OCI-LY1 (cell line): ENCODE data around the gene RASL11A.

ENCODE experiments used
- H2AFZ ChIP-seq: fragments of 200-600 bp; sonication (generic), shearing (Covaris generic); 2 replicates; pipeline ENCODE4 v1.6.0; 2014; ENCODE audit warnings: antibody characterized with exemption, mild to moderate bottlenecking, low read length
- H3F3A ChIP-seq: fragments of 200-600 bp; sonication (generic), shearing (Covaris generic); 2 replicates; pipeline ENCODE4 v1.6.0; 2014; ENCODE audit warnings: mild to moderate bottlenecking, antibody characterized with exemption, low read length, moderate library complexity; ENCODE audit not compliant: insufficient read depth
- H3K27ac ChIP-seq: fragments of 200-600 bp; sonication (generic); 2 replicates; pipeline ENCODE4 v1.5.1; 2014; ENCODE audit warnings: low read length, mixed run types, mild to moderate bottlenecking, low read depth; ENCODE audit not compliant: poor library complexity, severe bottlenecking
- H3K27me3 ChIP-seq: fragments of 200-600 bp; sonication (generic); 2 replicates; pipeline ENCODE4 v1.6.0; 2014; ENCODE audit warnings: antibody characterized with exemption, mild to moderate bottlenecking, low read length, moderate library complexity; ENCODE audit not compliant: insufficient read depth
- H3K36me3 ChIP-seq: fragments of 200-600 bp; sonication (generic); 2 replicates; pipeline ENCODE4 v1.6.1; 2014; ENCODE audit warnings: mild to moderate bottlenecking, antibody characterized with exemption, low read length, moderate library complexity, mixed read lengths; ENCODE audit not compliant: insufficient read depth
- H3K4me1 ChIP-seq: fragments of 200-600 bp; sonication (generic); 2 replicates; pipeline ENCODE4 v1.5.1; 2014; ENCODE audit warnings: mild to moderate bottlenecking, low read length, moderate library complexity; ENCODE audit not compliant: insufficient read depth, severe bottlenecking
- H3K4me2 ChIP-seq: fragments of 200-600 bp; sonication (generic), shearing (Covaris generic); 2 replicates; pipeline ENCODE4 v1.6.1; 2014; ENCODE audit warnings: low read length
- H3K4me3 ChIP-seq: fragments of 200-600 bp; sonication (generic); 2 replicates; pipeline ENCODE4 v1.5.1; 2014; ENCODE audit warnings: low read length, low read depth, mild to moderate bottlenecking, mixed read lengths; ENCODE audit not compliant: poor library complexity, severe bottlenecking
- H3K79me2 ChIP-seq: fragments of 200-600 bp; shearing (Covaris generic); 2 replicates; pipeline ENCODE4 v1.6.1; 2016; ENCODE audit warnings: mixed run types, low read length, mixed read lengths; ENCODE audit not compliant: insufficient read depth
- H3K9ac ChIP-seq: fragments of 200-600 bp; sonication (generic), shearing (Covaris generic); 2 replicates; pipeline ENCODE4 v1.6.1; 2014; ENCODE audit warnings: mild to moderate bottlenecking, low read length, mixed read lengths
- H3K9me2 ChIP-seq: fragments of 200-600 bp; sonication (generic), shearing (Covaris generic); 2 replicates; pipeline ENCODE4 v1.6.1; 2014; ENCODE audit warnings: low read depth, mild to moderate bottlenecking, low read length, mixed read lengths
- H3K9me3 ChIP-seq: fragments of 200-600 bp; shearing (Covaris generic); 2 replicates; pipeline ENCODE4 v1.6.1; 2014; ENCODE audit warnings: low read length, mixed read lengths
- H4K20me1 ChIP-seq: fragments of 200-600 bp; sonication (generic), shearing (Covaris generic); 2 replicates; pipeline ENCODE4 v1.6.0; 2016; ENCODE audit warnings: mild to moderate bottlenecking, low read length; ENCODE audit not compliant: insufficient read depth
- CTCF ChIP-seq: fragments of 200-600 bp; sonication (generic), shearing (Covaris generic); IDR thresholded peaks from 2 replicates; pipeline ENCODE4 v1.5.1; 2017; ENCODE audit warnings: mild to moderate bottlenecking, antibody characterized with exemption, low read length, moderate library complexity, mixed read lengths
- EZH2 ChIP-seq: fragments of 200-600 bp; sonication (generic), shearing (Covaris generic); IDR thresholded peaks from 2 replicates; pipeline ENCODE4 v1.8.0; 2017; ENCODE audit warnings: borderline replicate concordance, mixed run types, mild to moderate bottlenecking, antibody characterized with exemption, low read length, moderate library complexity, mixed read lengths

Gene RASL11A

GRCh38 chr13:27228131-27228530 lies 42.5 kb upstream of the RASL11A start:
- Histone ChIP-seq H3K27me3 (peaks cover 5% of the 10 kb centered on the region; the same call in 1 of the 2 replicates), H3K9me3 (0 out of 2 replicates have a peak, but pooled peaks cover 4% of the 10 kb centered on the region), H3K4me3 (no peak overlapping the region), H3K79me2 (no peaks in the 10 kb centered on the region), H3K36me3 (no peaks in the 10 kb centered on the region; the same call in 1 of the 2 replicates), H3K9ac (no peak overlapping the region), H3K4me1 (no peaks in the 10 kb centered on the region), H3K4me2 (no peak overlapping the region), H3K27ac (no peak overlapping the region), H4K20me1 (no peaks in the 10 kb centered on the region), H3F3A (no peaks in the 10 kb centered on the region), H2AFZ (no peak overlapping the region), H3K9me2 (no peaks in the 10 kb centered on the region)
- TF ChIP-seq EZH2 = no peak

- peaks cover 5% of the 10 kb centered on the region; the same call in 1 of the 2 replicates for H3K27me3 ChIP-seq
- no peaks in the 10 kb centered on the region for H3K9me2 ChIP-seq
- no peaks in the 10 kb centered on the region; the same call in 1 of the 2 replicates for H3K36me3 ChIP-seq
- no peak overlapping the region for H3K4me2 ChIP-seq
- no peak overlapping the region for H3K9ac ChIP-seq
- no peak overlapping the region for H2AFZ ChIP-seq
- TF ChIP-seq EZH2 (no peak), CTCF (no peak)
- H3F3A ChIP-seq = no peaks in the 10 kb centered on the region
- H3K4me3 ChIP-seq = no peak overlapping the region
- H3K79me2 ChIP-seq = no peaks in the 10 kb centered on the region
- H3K9me3 ChIP-seq = 0 out of 2 replicates have a peak, but pooled peaks cover 4% of the 10 kb centered on the region
- H3K27ac ChIP-seq = no peak overlapping the region
- H4K20me1 ChIP-seq = no peaks in the 10 kb centered on the region
- no peaks in the 10 kb centered on the region for H3K4me1 ChIP-seq
Measured at GRCh38 chr13:27229642-27230041, 41.0 kb upstream of the RASL11A start.

- H3K9me2 ChIP-seq = no peaks in the 10 kb centered on the region
- no peaks in the 10 kb centered on the region for H3F3A ChIP-seq
- H3K9me3 ChIP-seq = 0 out of 2 replicates have a peak, but pooled peaks cover 4% of the 10 kb centered on the region
- H4K20me1 ChIP-seq = no peaks in the 10 kb centered on the region
- H3K9ac ChIP-seq = no peak overlapping the region
- H3K4me3 ChIP-seq = no peak overlapping the region
- no peak overlapping the region for H3K27ac ChIP-seq
- no peaks in the 10 kb centered on the region for H3K4me1 ChIP-seq
- TF ChIP-seq CTCF = no peak
- TF ChIP-seq EZH2 = no peak
- H3K27me3 ChIP-seq = peaks cover 5% of the 10 kb centered on the region; the same call in 1 of the 2 replicates
- H3K79me2 ChIP-seq = no peaks in the 10 kb centered on the region
- H3K4me2 ChIP-seq = no peak overlapping the region
- H3K36me3 ChIP-seq = no peaks in the 10 kb centered on the region; the same call in 1 of the 2 replicates
- no peak overlapping the region for H2AFZ ChIP-seq
Measured at GRCh38 chr13:27233964-27234363, 36.7 kb upstream of the RASL11A start.

- no peak for TF ChIP-seq CTCF
- TF ChIP-seq EZH2 = no peak
- Histone ChIP-seq H3K4me3 (no peak overlapping the region), H3K27me3 (no peaks in the 10 kb centered on the region), H3K36me3 (no peaks in the 10 kb centered on the region), H3K79me2 (no peaks in the 10 kb centered on the region), H3K27ac (no peak overlapping the region), H3F3A (no peaks in the 10 kb centered on the region), H3K9me3 (0 out of 2 replicates have a peak, but pooled peaks cover 1% of the 10 kb centered on the region), H3K4me2 (no peak overlapping the region), H3K9ac (no peak overlapping the region), H3K9me2 (no peaks in the 10 kb centered on the region), H2AFZ (no peak overlapping the region), H4K20me1 (no peaks in the 10 kb centered on the region), H3K4me1 (no peaks in the 10 kb centered on the region)
Measured at GRCh38 chr13:27236478-27236877, 34.2 kb upstream of the RASL11A start.
